Adipose tissue (tissue), 3 donors: ENCODE results near the gene VTI1A. TPM values are rescaled to one million over a fixed set of nuclear protein-coding genes. Genes with fewer than 3 reads are reported as not detected.
"Not testable (repeated sequence)": the region's sequence is repeated elsewhere in the genome, so short reads cannot be mapped to it uniquely, and the experiment has no call there.

Experiments
- H3K27ac ChIP-seq: one replicate; pipeline ENCODE4 v1.5.1; 2013; ENCODE audit warnings: low read depth, low read length
- WGBS, 3 donors: extraction: QIAGEN DNeasy Blood & Tissue Kit; methylation state at CpG; one replicate each; pipeline ENCODE4 v1.1.7; 2013; 5-methylcytosine and 5-hydroxymethylcytosine counted together
- polyA plus RNA-seq, 3 donors: library from polyadenylated mRNA; stranded (reverse); fragments of 200-250 nt; gene quantifications; one replicate each; pipeline ENCODE4 v1.2.3, GENCODE V29; 2013
- donor health status: healthy with polysubstance abuse.
- donor health status: Bipolar disorder and iron deficiency.
- donor health status: healthy.

The VTI1A gene
- polyA plus RNA-seq, 3 donors: 5.6 to 15.2 (median 13.5) TPM

DNA sequence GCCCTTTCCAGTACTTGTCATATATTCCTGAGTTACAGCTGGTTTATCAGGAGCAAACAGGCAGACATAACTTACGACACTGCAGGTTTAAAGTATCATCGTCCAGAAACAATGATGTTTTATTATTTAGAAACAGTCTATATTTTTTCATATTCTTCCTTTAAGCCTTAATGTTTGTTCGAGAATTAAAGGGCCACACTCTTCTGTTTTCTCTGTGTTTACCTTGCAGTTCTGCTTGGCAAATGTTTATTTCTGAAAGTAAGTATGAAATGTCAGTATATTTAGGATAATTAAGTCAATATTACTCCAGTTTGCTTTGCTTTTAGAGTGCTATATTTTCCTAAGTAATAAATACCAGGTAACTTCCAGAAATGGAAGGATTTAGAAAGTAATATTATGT lies 115.1 kb downstream of the VTI1A start:
- 70 to 90% (median 85%) methylated on average over 3 of the region's 3 CpGs for WGBS, 3 donors
- no peak overlapping the region for H3K27ac ChIP-seq

DNA sequence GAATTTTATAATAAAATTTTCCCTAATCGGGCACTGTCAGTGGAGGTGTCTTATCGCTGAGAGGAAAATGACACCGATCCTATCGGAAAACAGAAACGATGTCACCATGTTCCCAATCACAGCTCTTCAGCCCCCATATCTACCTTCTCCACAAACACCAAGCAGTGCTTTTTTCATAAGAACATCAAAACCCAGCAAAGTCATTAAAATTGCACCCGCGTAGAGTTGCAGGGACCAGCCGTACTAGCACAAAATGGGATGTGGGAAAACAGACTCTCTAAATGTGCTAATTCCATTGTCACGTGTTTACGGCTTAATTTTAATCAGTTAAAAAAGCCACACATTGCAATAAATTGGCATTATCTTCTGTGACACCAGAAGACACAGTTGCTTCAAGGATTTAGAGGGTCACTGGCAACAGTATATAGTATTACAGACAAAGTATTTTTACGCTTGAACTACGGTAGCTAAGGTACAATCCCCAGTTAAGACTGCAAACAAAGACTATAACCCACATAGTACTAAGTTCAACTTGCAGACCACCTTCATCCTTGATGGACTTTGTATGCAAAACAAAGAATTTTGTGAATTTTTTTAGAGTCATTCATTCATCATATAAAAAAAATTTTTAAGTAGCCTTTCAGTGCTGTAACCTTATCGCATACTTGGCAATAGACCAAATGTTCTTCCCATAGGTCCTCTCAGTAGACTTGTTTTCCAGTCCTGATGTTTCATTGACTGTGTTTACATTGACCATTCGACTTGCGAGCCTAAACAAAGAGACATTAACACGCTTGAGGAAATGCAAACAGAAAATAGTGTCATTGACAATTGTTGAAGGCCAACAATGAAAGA lies 116.0 kb downstream of the VTI1A start:
- WGBS, 3 donors: 81 to 94% (median 93%) methylated on average over 16 of the region's 16 CpGs
- H3K27ac ChIP-seq: no peak overlapping the region

DNA sequence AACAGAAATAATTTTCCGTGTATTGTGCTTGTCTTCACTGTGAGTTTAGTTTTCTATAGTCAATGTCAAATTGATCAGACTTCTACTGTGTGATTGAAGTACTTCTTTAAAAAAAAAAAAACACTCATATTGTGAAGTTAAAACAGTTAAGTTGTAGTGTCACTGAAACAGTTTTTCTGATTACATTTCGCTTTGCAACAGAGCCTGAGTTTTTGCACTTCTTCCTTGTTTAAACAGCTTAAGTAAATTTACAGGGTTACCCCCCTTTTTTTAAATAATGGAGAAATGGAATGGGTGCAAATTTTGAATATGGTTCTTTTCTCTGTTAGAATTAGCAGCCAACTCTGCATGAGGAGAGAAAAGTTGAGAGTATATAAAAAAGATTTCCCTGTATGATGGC lies 117.3 kb downstream of the VTI1A start:
- 46 to 93% (median 83%) methylated on average over 2 of the region's 2 CpGs for WGBS, 3 donors
- H3K27ac ChIP-seq: no peak overlapping the region

DNA sequence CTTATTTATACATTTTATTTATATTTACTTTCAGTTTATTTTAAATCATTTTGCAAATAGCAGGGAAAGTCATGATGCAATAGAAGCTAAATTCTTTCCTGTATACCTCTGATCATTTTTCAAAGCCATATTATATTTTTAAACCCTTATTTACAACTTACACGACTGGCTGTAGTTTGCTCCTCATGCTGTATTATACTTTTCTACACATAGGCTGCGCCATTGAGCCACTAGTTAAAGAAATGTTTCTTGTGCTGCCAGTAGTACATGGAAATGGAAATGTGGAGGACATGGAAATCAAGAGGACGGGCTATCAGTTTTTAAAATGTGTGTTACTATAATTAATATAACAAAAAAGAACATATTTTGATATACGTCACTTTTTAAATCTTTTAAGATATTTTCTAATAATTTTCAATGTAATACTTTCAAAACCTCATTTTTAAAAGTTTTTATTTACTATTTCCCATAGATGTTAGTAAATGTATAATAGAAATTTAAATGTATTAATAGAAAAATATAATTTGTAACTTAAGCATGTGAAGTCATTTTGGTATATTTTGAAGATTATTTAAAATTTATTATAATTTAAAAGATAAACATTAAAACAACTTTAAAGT lies 118.5 kb downstream of the VTI1A start:
- H3K27ac ChIP-seq: no peak overlapping the region
- WGBS, 3 donors: 40 to 54% (median 54%) methylated on average over 4 of the region's 4 CpGs

DNA sequence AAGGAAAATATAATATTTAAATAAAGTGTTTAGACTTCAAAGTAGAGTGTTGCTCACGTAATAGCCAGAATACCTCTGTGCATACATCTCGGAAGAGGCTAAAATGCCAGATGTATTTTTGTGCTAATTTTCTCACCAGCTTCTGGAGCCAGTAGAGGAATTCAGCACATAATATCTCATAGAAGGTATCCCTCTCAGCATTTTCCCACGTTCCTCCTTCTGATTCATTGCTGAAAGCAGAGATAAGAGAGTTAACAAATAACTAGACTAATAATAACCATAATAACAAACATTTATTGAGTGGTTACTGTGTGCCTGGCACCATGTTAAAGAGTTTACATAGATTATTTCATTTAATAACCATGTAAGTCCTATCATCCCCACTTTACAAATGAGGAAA lies 123.6 kb downstream of the VTI1A start:
- H3K27ac ChIP-seq: no peak overlapping the region
- WGBS, 3 donors: 35 to 97% (median 97%) methylated on average over 3 of the region's 3 CpGs

DNA sequence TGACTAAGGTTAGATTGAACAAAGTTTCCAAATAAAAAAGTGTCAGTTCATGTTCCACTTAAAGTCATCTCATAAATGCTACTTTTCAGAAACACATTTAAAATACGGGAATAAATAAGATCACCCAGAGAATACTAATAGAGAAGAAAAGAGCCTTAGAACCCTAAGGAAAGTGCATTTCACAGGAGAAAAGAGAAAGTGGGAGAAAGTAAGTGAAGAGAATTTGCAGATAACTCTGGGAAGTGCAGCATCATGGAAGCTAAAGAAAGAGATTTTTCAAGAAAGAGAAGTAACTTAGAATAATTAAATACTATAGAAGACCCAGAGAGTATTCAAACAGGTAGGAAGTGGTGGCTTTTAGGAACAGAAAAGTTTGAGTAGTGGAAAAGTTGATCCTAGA lies 132.6 kb downstream of the VTI1A start:
- no peak overlapping the region for H3K27ac ChIP-seq
- 96 to 100% (median 98%) methylated on average over 1 of the region's 1 CpG for WGBS, 3 donors

DNA sequence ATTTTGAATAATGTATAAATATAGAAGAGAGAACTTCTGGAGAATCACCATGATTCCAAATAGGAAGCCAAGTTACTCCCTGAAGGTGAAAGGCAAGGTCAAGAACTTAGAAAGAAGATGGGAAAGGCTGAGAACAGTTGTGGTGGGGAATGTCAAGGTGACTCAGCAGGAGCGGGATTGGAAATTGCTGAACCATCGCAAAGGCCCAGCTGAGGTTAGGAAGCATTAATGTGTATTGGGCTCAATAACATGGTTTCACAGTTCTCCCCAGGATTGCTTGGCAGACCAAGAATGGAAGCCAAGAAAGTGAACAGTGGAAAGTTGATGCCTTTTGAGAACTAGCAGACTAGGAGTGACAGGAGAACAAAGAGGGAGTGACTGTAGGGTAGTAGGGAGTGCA lies 133.3 kb downstream of the VTI1A start:
- H3K27ac ChIP-seq: no peak overlapping the region

DNA sequence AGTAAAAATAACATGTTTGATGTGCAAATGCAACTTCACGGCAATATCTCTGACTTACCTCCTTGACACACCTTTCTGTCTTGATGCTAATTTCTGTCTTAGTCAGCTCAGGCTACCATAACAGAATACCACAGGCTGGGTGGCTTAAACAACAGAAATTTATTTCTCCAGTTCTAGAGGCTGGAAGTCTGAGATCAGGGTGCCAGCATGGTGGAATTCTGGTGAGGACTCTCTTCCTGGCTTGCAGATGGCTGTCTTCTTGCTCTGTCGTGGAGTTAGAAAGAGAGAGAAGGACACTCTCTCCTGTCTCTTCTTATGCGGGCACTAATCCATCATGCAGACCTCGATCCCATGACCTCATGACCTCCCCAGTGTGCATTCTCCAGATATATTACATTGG lies 134.9 kb downstream of the VTI1A start:
- 82 to 92% (median 89%) methylated on average over 4 of the region's 4 CpGs for WGBS, 3 donors
- H3K27ac ChIP-seq: no peak overlapping the region

More for the DNA sequence above, 133.3 kb downstream of the VTI1A start:
- WGBS, 3 donors: 97 to 100% (median 98%) methylated on average over 2 of the region's 2 CpGs

DNA sequence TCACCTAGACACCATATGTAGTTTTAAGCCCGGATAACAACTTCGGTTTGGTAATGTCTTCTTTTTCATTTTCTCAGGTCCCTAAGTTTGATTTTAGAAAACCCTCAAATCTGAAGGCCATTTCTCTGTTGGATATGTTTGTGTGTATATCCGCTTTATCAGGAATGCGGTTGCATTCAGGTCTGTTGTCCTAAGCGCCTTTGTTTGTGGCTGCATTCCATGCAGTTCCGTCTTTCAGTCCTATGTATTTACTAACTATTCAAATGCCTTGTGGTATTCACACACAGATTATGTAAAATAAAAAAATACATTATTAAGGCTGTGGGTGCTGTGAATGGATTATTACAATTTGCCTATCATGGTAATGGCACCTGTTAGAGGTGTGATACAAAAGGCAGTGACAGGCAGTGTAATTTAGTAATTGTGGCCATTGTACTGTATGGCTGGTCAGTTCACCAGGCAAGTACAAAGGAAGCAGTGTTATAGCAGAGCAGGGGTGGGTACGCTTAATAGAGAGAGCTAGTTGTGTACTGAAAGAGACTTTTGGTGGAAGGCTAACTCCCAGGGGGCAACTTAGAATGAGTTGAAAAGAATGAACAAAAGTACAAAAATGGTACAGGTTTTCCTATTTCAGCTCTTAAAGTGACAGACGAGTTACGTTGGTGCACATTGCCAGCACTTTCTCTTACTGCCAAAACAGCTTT lies 136.4 kb downstream of the VTI1A start:
- H3K27ac ChIP-seq: no peak overlapping the region
- 88 to 98% (median 94%) methylated on average over 9 of the region's 9 CpGs for WGBS, 3 donors

DNA sequence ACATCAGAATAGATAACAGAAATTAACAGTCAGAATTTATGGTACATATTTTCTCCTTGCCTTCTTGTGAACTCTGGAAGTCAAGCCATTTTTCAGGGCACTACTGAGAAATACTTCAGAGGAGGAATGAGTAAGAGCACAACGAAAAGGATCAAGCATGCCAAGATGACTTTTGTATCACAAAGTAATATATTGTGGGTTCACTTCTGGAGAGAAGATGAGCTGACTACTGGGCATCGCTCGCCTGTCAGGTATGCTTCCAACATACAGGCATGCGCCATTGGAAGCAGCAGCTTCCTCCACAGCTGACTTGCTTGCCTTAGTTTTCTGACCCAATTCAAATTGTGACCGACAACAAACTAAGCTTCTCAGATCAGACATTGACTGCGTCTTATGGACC lies 137.3 kb downstream of the VTI1A start:
- no peak overlapping the region for H3K27ac ChIP-seq
- 93 to 98% (median 97%) methylated on average over 6 of the region's 6 CpGs for WGBS, 3 donors

DNA sequence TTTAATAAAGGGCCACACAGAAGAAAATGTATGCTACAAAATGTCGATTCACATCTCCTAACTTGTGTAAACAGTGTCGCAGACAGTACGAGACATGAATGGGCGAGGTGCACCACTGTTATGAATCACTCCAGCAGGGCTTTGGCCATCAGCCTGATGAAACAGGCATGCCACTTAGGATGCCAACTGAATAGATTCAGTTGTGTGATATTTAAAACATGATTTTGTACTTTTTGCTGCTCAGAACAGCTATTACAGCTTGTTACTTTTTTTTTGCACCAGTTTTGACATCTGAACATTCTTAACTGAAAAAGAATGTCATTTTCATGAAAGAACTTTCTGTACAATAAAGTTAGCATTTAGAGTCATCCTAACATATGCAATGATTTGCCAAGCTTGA lies 138.1 kb downstream of the VTI1A start:
- 69 to 80% (median 79%) methylated on average over 4 of the region's 4 CpGs for WGBS, 3 donors
- no peak overlapping the region for H3K27ac ChIP-seq

DNA sequence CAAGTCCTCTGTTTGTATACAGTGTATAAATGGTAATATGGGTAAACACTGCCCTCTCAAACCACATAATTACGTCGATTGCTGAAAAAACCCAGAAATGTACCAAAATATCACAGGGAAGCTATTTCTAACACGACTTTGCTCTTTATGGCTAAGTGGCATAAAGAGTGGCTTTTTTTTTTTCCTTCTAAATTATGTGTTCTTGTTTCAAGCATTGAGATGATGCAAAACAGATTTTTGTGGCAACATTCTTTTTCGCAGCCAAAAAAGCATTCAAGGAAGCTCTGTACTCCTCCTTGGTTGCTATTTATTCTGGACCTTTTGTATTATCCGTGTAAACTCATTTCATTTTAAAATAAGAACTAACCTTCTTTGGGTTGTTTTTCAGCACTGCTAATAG lies 138.9 kb downstream of the VTI1A start:
- H3K27ac ChIP-seq: no peak overlapping the region
- 74 to 82% (median 75%) methylated on average over 5 of the region's 5 CpGs for WGBS, 3 donors

DNA sequence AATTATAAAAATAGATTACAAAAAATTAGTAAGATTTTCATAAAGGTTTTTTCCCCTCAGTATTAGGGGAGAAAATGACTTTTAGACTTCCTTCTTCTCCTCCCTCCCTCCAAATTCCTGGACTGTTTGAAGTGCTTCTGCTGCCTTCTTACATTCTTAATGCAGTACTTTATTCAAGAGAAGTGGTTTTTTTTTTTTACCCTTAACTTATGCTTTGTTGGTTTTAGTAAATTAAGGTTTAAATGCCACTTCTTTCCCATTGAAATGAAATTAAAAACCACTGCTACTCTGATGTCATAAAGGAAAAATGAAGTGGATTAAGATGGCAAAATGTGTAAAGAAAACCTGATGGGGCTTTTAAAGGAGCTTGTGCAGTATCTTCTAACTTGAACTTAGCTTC lies 140.7 kb downstream of the VTI1A start:
- H3K27ac ChIP-seq: no peak overlapping the region

DNA sequence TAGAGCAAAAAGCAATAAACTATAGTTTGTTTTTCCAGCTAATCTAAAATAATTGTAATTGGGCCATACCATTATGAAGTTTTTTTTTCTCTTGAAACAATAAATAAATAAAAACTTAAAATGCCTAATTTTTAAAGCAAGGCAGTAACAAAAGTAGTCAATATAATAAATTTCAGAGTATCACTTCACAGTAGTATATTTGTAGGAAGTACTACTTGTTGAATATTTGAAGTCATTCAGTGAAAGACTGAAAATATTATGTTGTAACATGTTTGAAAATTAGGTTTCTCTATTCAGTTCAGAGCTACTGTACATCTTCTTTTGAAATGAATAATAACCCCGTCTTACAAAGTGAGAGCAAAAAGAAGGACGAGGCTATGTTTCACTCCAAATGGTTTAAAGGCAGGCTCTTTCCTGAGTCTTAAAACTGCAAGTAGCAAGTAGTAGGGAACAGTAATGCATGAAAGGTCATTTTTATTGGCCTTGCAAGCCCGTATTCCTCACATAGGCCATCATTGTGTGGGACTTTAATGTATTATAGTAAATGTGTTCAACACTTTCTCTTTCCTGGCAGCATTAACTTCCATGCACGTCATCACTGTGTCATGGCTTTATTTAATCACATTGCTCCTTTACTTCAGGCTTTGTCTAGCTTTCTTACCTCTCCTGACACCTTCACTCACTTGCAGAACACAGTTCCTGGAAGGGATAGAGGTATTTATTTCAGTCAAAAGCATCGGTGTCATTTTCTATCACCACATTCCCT lies 141.4 kb downstream of the VTI1A start:
- WGBS, 3 donors: 74 to 86% (median 75%) methylated on average over 5 of the region's 5 CpGs

DNA sequence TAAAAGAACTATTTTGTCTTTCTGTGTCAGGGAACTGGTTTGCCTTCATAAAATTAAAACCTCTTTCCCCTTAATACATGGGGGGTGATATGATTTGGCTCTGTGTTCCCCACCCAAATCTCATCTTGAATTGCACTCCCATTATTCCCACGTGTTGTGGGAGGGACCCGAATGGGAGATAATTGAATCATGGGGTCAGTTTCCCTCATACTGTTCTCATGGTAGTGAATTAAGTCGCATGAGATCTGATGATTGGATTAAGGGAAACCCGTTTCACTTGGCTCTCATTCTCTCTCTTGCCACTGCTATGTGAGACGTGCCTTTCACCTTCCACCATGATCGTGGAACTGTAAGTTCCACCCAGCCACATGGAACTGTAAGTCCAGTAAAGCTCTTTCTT lies 142.1 kb downstream of the VTI1A start:
- 94 to 97% (median 97%) methylated on average over 6 of the region's 6 CpGs for WGBS, 3 donors
- no peak overlapping the region for H3K27ac ChIP-seq

More for the DNA sequence above, 141.4 kb downstream of the VTI1A start:
- H3K27ac ChIP-seq: no peak overlapping the region

DNA sequence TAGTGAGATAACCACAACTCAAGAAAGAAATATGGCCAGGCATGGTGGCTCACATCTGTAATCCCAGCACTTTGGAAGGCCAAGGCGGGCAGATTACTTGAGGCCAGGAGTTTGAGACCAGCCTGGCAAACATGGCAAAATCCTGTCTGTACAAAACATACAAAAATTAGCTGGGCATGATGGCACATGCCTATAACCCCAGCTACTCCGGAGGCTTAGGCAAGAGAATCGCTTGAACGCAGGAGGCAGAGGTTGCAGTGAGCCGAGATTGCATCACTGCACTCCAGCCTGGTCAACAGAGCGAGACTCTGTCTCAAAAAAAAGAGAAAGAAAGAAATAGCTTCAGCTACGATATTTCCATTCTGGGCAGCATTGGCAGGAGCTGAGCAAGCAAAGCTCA lies 143.8 kb downstream of the VTI1A start:
- not testable (repeated sequence) for H3K27ac ChIP-seq
- WGBS, 3 donors: 91 to 94% (median 92%) methylated on average over 7 of the region's 7 CpGs

DNA sequence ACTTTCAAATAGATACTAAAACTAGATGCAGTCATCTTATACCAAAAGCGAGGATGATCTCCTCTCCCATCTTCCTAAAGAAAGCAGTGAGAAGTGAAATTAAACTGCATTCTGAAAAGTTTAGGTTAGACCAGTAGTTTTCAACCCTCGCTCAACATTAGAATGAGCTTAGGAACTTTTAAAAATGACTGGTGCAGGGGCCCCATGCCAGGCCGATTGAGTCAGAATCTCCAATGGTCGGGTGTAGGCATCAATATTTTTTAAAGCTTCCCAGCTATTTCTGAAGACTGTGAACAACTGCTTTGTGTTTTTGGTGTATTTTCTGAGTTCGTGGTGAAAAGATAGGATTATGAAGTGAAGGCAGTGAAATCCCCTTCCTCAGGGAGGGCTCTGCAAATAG lies 146.0 kb downstream of the VTI1A start:
- WGBS, 3 donors: 88 to 92% (median 90%) methylated on average over 5 of the region's 5 CpGs
- H3K27ac ChIP-seq: no peak overlapping the region

DNA sequence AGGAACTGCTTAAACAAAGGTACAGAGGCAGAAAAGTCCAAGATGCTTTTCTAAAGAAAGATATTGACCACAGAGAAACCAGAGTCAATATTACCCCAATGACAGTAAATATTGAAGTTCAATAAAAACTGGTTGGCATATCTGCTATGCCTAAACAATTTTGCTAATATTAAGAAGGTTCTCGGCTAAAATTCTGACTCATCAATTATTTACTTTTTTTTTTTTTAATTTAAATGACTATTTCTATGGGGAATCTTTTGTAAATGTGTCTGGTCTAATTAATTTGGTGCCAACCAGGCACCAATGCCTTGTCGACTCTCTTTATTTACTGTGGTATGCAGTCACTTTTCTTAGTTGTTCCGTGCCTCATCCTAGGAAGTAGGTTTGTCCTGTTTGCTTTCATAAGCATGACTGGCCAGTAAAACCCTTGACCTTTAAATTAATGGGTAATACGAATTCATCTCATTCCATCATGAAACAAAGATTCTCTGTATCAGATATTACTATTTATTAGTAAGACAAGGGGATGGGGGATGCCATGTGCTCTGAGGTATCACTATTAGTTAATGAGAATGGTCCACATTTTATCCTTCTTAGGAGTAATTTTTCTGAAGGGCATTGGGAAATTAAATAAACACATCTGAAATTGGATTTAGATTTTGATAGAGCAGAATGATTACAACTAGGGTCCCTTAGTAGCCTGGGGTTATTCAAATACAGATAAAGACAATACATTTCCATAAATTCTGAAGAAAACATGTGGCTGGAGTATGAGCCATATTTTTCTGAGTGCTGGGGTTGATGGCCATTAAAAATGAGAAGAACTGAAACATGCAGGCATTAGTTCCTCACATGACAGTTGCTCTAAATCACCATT lies 154.4 kb downstream of the VTI1A start:
- WGBS, 3 donors: 86 to 94% (median 86%) methylated on average over 4 of the region's 4 CpGs
- no peak overlapping the region for H3K27ac ChIP-seq
